ENCODE data around the gene BABAM2.

Gene BABAM2

GRCh38 chr2:28129955-28130695 lies 239.6 kb downstream of the BABAM2 start:
- DNase-seq (ENCODE audit: low read depth in 3 of 3) = no peak

- DNase-seq (ENCODE audit: low read depth in 3 of 3) = no peak
Measured at GRCh38 chr2:28133778-28134177, 243.2 kb downstream of the BABAM2 start.

- DNase-seq (ENCODE audit: low read depth in 3 of 3) = no peak
Measured at GRCh38 chr2:28134262-28134812, 243.8 kb downstream of the BABAM2 start.

- DNase-seq (ENCODE audit: low read depth in 3 of 3) = no peak
Measured at GRCh38 chr2:28134857-28135256, 244.3 kb downstream of the BABAM2 start.

- no peak for DNase-seq (ENCODE audit: low read depth in 3 of 3)
Measured at GRCh38 chr2:28135324-28135723, 244.8 kb downstream of the BABAM2 start.

GRCh38 chr2:28135799-28136198 lies 245.3 kb downstream of the BABAM2 start:
- DNase-seq (ENCODE audit: low read depth in 3 of 3) = no peak

GRCh38 chr2:28136556-28136955 lies 246.0 kb downstream of the BABAM2 start:
- DNase-seq (ENCODE audit: low read depth in 3 of 3) = no peak

- no peak for DNase-seq (ENCODE audit: low read depth in 3 of 3)
Measured at GRCh38 chr2:28137221-28137620, 246.7 kb downstream of the BABAM2 start.

- no peak for DNase-seq (ENCODE audit: low read depth in 3 of 3)
Measured at GRCh38 chr2:28142386-28142785, 251.9 kb downstream of the BABAM2 start.

GRCh38 chr2:28148000-28148399 lies 257.5 kb downstream of the BABAM2 start:
- no peak for DNase-seq (ENCODE audit: low read depth in 3 of 3)

- no peak for DNase-seq (ENCODE audit: low read depth in 3 of 3)
Measured at GRCh38 chr2:28148566-28148965, 258.0 kb downstream of the BABAM2 start.

- DNase-seq (ENCODE audit: low read depth in 3 of 3) = no peak
Measured at GRCh38 chr2:28150236-28150915, 259.8 kb downstream of the BABAM2 start.

- DNase-seq (ENCODE audit: low read depth in 3 of 3) = no peak
Measured at GRCh38 chr2:28150994-28151393, 260.5 kb downstream of the BABAM2 start.

- no peak for DNase-seq (ENCODE audit: low read depth in 3 of 3)
Measured at GRCh38 chr2:28152585-28153280, 262.2 kb downstream of the BABAM2 start.

- DNase-seq (ENCODE audit: low read depth in 3 of 3) = no peak
Measured at GRCh38 chr2:28153851-28154250, 263.3 kb downstream of the BABAM2 start.

- no peak for DNase-seq (ENCODE audit: low read depth in 3 of 3)
Measured at GRCh38 chr2:28155086-28155485, 264.6 kb downstream of the BABAM2 start.

- no peak for DNase-seq (ENCODE audit: low read depth in 3 of 3)
Measured at GRCh38 chr2:28155627-28156026, 265.1 kb downstream of the BABAM2 start.

GRCh38 chr2:28158791-28159190 lies 268.3 kb downstream of the BABAM2 start:
- no peak for DNase-seq (ENCODE audit: low read depth in 3 of 3)

- DNase-seq (ENCODE audit: low read depth in 3 of 3) = no peak
Measured at GRCh38 chr2:28160986-28161425, 270.5 kb downstream of the BABAM2 start.

- no peak for DNase-seq (ENCODE audit: low read depth in 3 of 3)
Measured at GRCh38 chr2:28161466-28161865, 270.9 kb downstream of the BABAM2 start.

GRCh38 chr2:28162564-28162963 lies 272.0 kb downstream of the BABAM2 start:
- DNase-seq (ENCODE audit: low read depth in 3 of 3) = no peak

- DNase-seq (ENCODE audit: low read depth in 3 of 3) = no peak
Measured at GRCh38 chr2:28163028-28163427, 272.5 kb downstream of the BABAM2 start.

Data from stimulated activated CD4-positive, alpha-beta T cell treated with anti-CD3 and anti-CD28 coated beads, TNF-alpha, amount 100 ng/mL, for 48 hours (primary cell).